Endothelial cell of umbilical vein (primary cell): ENCODE measurements around the gene PRKAR1B.

Experiments used
- CTCF ChIP-seq, 2 donors: IDR thresholded peaks; 1 replicate in 1 of 2; 2 replicates in 1 of 2; pipeline ENCODE4 v1.5.1; 2011; ENCODE audit warnings: low read length in 2 of 2, mild to moderate bottlenecking in 2 of 2, moderate library complexity in 2 of 2, control low read depth in 1 of 2, inconsistent platforms in 1 of 2, low read depth in 1 of 2; ENCODE audit not compliant: insufficient read depth in 1 of 2; ENCODE audit errors: extremely low read depth in 1 of 2
- MAX ChIP-seq: IDR thresholded peaks from 2 replicates; pipeline ENCODE4 v1.6.1; 2011; ENCODE audit not compliant: insufficient read depth, insufficient read length
- MYC ChIP-seq: IDR thresholded peaks from one replicate; pipeline ENCODE4 v1.6.1; 2011; ENCODE audit warnings: mild to moderate bottlenecking, low read depth, low read length

GRCh38 chr7:763762-764161 is 36.7 kb upstream of the PRKAR1B start:
- TF ChIP-seq CTCF (IDR thresholded peaks at IDR 0.05; ENCODE audit: extremely low read depth in 1 of 2, insufficient read depth in 1 of 2, low read depth in 1 of 2, low read length in 2 of 2) (no peak), MAX (no peak), MYC (no peak)
